Heart left ventricle (tissue), 16 donors: Measurements from ENCODE around the gene PALM. TPM values are rescaled to one million over a fixed set of nuclear protein-coding genes. Genes with fewer than 3 reads are reported as not detected.

ENCODE experiments used
- ATAC-seq, 4 donors: fragments of 200-7000 bp; cut with Tn5 transposase; one replicate each; pipeline ENCODE4 v1.9.1; 2020 to 2022; ENCODE audit warnings: moderate library complexity in 4 of 4, mild to moderate bottlenecking in 3 of 4, moderate number of reproducible peaks in 1 of 4
- DNase-seq, 5 donors: peaks; one replicate each; pipeline ENCODE4 v3.0.0-alpha.2; 2020
- H3K27ac ChIP-seq, 12 donors: fragments of 200-600 bp; sonication (generic) in 4 of 12; one replicate each; pipeline versions ENCODE4 v1.5.0 to v1.8.0; 2016 to 2022; ENCODE audit warnings: mild to moderate bottlenecking in 2 of 12
- H3K27me3 ChIP-seq, 9 donors: fragments of 200-600 bp; sonication (generic) in 2 of 9; one replicate each; pipeline versions ENCODE4 v1.5.1 to v1.8.0; 2016 to 2022; ENCODE audit warnings: mild to moderate bottlenecking in 3 of 9
- H3K36me3 ChIP-seq, 9 donors: fragments of 200-600 bp; sonication (generic) in 2 of 9; one replicate each; pipeline versions ENCODE4 v1.5.0 to v1.8.0; 2018 to 2022; ENCODE audit warnings: mild to moderate bottlenecking in 2 of 9
- H3K4me1 ChIP-seq, 12 donors: fragments of 200-600 bp; sonication (generic) in 4 of 12; one replicate each; pipeline versions ENCODE4 v1.5.0 to v1.8.0; 2016 to 2022; ENCODE audit warnings: mild to moderate bottlenecking in 3 of 12
- H3K4me3 ChIP-seq, 12 donors: fragments of 200-600 bp; sonication (generic) in 4 of 12; one replicate each; pipeline versions ENCODE4 v1.5.0 to v1.8.0; 2017 to 2022; ENCODE audit warnings: mild to moderate bottlenecking in 9 of 12, moderate library complexity in 4 of 12
- H3K9me3 ChIP-seq, 12 donors: fragments of 200-600 bp; sonication (generic) in 4 of 12; one replicate each; pipeline versions ENCODE4 v1.5.0 to v1.8.0; 2016 to 2022; ENCODE audit warnings: mild to moderate bottlenecking in 1 of 12
- CTCF ChIP-seq, 12 donors: fragments of 200-600 bp; sonication (generic) in 4 of 12; IDR thresholded peaks; one replicate each; pipeline versions ENCODE4 v1.5.0 to v1.8.0; 2018 to 2022; ENCODE audit warnings: antibody characterized with exemption in 12 of 12, mild to moderate bottlenecking in 5 of 12
- POLR2A ChIP-seq, 2 donors: fragments of 450-650 bp; IDR thresholded peaks; one replicate each; pipeline ENCODE4 v1.6.1; 2017; ENCODE audit warnings: antibody characterized with exemption in 2 of 2, mild to moderate bottlenecking in 2 of 2, moderate library complexity in 2 of 2
- WGBS, 4 donors: extraction: QIAGEN DNeasy Blood & Tissue Kit in 2 of 4; methylation state at CpG; one replicate each; pipeline versions ENCODE4 v1.1.5 to v1.1.7; 2013 to 2018; 5-methylcytosine and 5-hydroxymethylcytosine counted together
- intact Hi-C, 10 donors: fragments of 100-400 bp; cut with DNase I; formaldehyde crosslinking; loops; one replicate each; pipeline versions ENCODE4 v1.11.1 to v1.14.2; 2022
- polyA plus RNA-seq, 2 donors: library from polyadenylated mRNA; stranded (reverse); fragments of 200-250 nt; gene quantifications; one replicate each; pipeline ENCODE4 v1.2.3, GENCODE V29; 2013
- total RNA-seq, 9 donors: library from RNA; depleted of rRNA in 2 of 9; stranded (reverse); fragments of >200 nt in 2 of 9; fragmentation: NEBNext Ultra II Directional in 3 of 9; extraction: Animal tissue kit (Norgen Biotek cat#: 25700) in 3 of 9; gene quantifications; one replicate each; pipeline versions ENCODE4 v1.1.0 to v1.2.4, GENCODE V29; 2016 to 2023
- donor health status: ischemic (EF 13 %, LVEDD 7.1; RV severe dilation, severe dysfunction).
- donor health status: healthy with polysubstance abuse.
- donor health status: DM: no; HTN: yes; CAD: no.
- donor health status: DM: no; HTN: no; CAD: no.
- donor health status: ischemic (EF 25% LVEDD 6.9; RV normal size, moderate dysfunction).
- donor health status: ischemic (EF 25% LVEDD 5.7; RV mildly dilated, moderate dysfunction).
- donor health status: healthy.
- donor health status: DM: yes; HTN: yes; CAD: no.
- donor health status: ischemic (EF 35%, LVEDD 5.7; RV mildly dilated, moderate dysfunction).
- donor health status: nonischemic (EF 11% LVEDD 7.7; RV severe dilation, severe dysfunction).
- donor health status: DM: yes; HTN: yes; CAD: no.
- donor health status: PGD.
- donor health status: ischemic (EF 29% LVEDD 5.4; RV normal size, mild dysfunction).
- donor health status: nonischemic (EF 23%, LVEDD 6.1; RV moderate dilation, normal function).

Gene PALM
- total and polyA plus RNA-seq, 11 donors: 13.5 to 42.3 (median 23.3) TPM

GRCh38 chr19:703651-704446 lies 4.9 kb upstream of the PALM start:
- peaks cover 0 to 27% (median 9%) of the 10 kb centered on the region in 12 donors for H3K4me1 ChIP-seq
- peak; percentile 74 to 93 (median 84) for DNase-seq
- H3K9me3 ChIP-seq: peaks cover 0 to 9% (median 0%) of the 10 kb centered on the region in 12 donors
- peak; percentile 75 to 92 (median 86) for ATAC-seq
- peaks cover 0 to 16% (median 0%) of the 10 kb centered on the region in 9 donors for H3K27me3 ChIP-seq
- intact Hi-C loops: loop anchor here in 1 of 10 donors (5.0 kb wide), 1 partner anchor 38 kb away; no protein-coding TSS in a partner anchor
- H3K27ac ChIP-seq: peak overlapping the region in 6 of 12 donors; percentile 17 to 45 (median 36)
- no peaks in the 10 kb centered on the region for H3K36me3 ChIP-seq
- peak overlapping the region in 8 of 12 donors; percentile 15 to 50 (median 34) for H3K4me3 ChIP-seq
- TF ChIP-seq CTCF (IDR thresholded peaks at IDR 0.05) (no peak), POLR2A (IDR thresholded peaks at IDR 0.05) (peak in 1 of 2 donors; percentile 20)
- 5 to 13% (median 7%) methylated on average over 19 to 50 of the region's 50 CpGs for WGBS, 4 donors

GRCh38 chr19:704447-704741 lies 4.3 kb upstream of the PALM start:
- DNase-seq (no peak), ATAC-seq (no peak)
- Histone ChIP-seq H3K36me3 (no peaks in the 10 kb centered on the region), H3K27ac (no peak overlapping the region), H3K9me3 (peaks cover 0 to 9% (median 0%) of the 10 kb centered on the region in 12 donors), H3K27me3 (peaks cover 0 to 16% (median 4%) of the 10 kb centered on the region in 9 donors), H3K4me3 (peak overlapping the region in 2 of 12 donors; percentile 8 to 38), H3K4me1 (peaks cover 0 to 31% (median 9%) of the 10 kb centered on the region in 12 donors)
- TF ChIP-seq POLR2A (IDR thresholded peaks at IDR 0.05): no peak
- no peak for TF ChIP-seq CTCF (IDR thresholded peaks at IDR 0.05)
- 22 to 37% (median 29%) methylated on average over 13 to 14 of the region's 14 CpGs for WGBS, 4 donors
- intact Hi-C loops: loop anchor here in 1 of 10 donors (5.0 kb wide), 1 partner anchor 38 kb away; no protein-coding TSS in a partner anchor

- DNase-seq (no peak), ATAC-seq (peak in 3 of 4 donors; percentile 4 to 9 (median 7))
- peaks cover 0 to 33% (median 8%) of the 10 kb centered on the region in 12 donors for H3K4me1 ChIP-seq
- 2 to 19% (median 11%) methylated on average over 5 to 78 of the region's 78 CpGs for WGBS, 4 donors
- intact Hi-C loops: no loop called here
- peak overlapping the region; percentile 51 to 96 (median 88) for H3K27ac ChIP-seq
- TF ChIP-seq POLR2A (IDR thresholded peaks at IDR 0.05) (no peak), CTCF (IDR thresholded peaks at IDR 0.05) (no peak)
- peaks cover 0 to 18% (median 0%) of the 10 kb centered on the region in 9 donors for H3K27me3 ChIP-seq
- no peaks in the 10 kb centered on the region for H3K36me3 ChIP-seq
- peak overlapping the region; percentile 47 to 97 (median 77) for H3K4me3 ChIP-seq
- H3K9me3 ChIP-seq: peaks cover 0 to 9% (median 0%) of the 10 kb centered on the region in 12 donors
These were observed 645 bp downstream of the PALM start for GRCh38 chr19:709196-709964.
